Endothelial cell of umbilical vein (primary cell): ENCODE results near the gene PLSCR1. TPM values are rescaled to one million over a fixed set of nuclear protein-coding genes. Genes with fewer than 3 reads are reported as not detected.

Experiments
- BruUV-seq: library from RNA; stranded (reverse); fragments of 400-500 nt; replicated peaks from 2 replicates; lab custom pipeline; 2021; lab: Mats Ljungman, UMichigan
- CTCF ChIA-PET: fragments of 300-600, 350-600 bp; sonication (Branson Sonifier 250); formaldehyde crosslinking; loops from one replicate; lab custom pipeline; 2021; ENCODE audit warnings: antibody characterized with exemption, inconsistent platforms; lab: Charles Lee
- POLR2A ChIA-PET: fragments of 300-600, 350-600 bp; sonication (Branson Sonifier 250); formaldehyde crosslinking; loops from one replicate; lab custom pipeline; 2021; ENCODE audit warnings: antibody characterized with exemption, inconsistent platforms; lab: Charles Lee
- DNase-seq: peaks from one replicate; pipeline ENCODE4 v3.0.0-alpha.2; 2011; ENCODE audit warnings: low read depth, low spot score
- FAIRE-seq: peaks from 2 replicates; lab custom pipeline; 2011; peaks lifted over from hg19 to GRCh38; lab: Jason Lieb, UNC
- H2AFZ ChIP-seq: 2 replicates; pipeline ENCODE4 v1.6.0; 2012; ENCODE audit warnings: low read depth, low read length, control low read depth, inconsistent platforms
- H3K27ac ChIP-seq: 2 replicates; pipeline ENCODE4 v1.5.1; 2011; ENCODE audit warnings: low read depth, mild to moderate bottlenecking, control low read depth, low read length, moderate library complexity; ENCODE audit not compliant: insufficient read depth
- H3K27me3 ChIP-seq, 2 experiments: 2 replicates each; pipeline versions ENCODE4 v1.6.0 to v1.6.1; 2011; ENCODE audit warnings: low read length in 2 of 2, mixed read lengths in 1 of 2; ENCODE audit not compliant: control insufficient read depth in 2 of 2, insufficient read depth in 2 of 2
- H3K36me3 ChIP-seq, 2 experiments: 2 replicates in 1 of 2; 3 replicates in 1 of 2; pipeline ENCODE4 v1.5.1; 2011; ENCODE audit warnings: low read length in 2 of 2, mild to moderate bottlenecking in 1 of 2, moderate library complexity in 1 of 2; ENCODE audit not compliant: control insufficient read depth in 2 of 2, insufficient read depth in 2 of 2; ENCODE audit errors: extremely low read depth in 1 of 2
- H3K4me1 ChIP-seq: 3 replicates; pipeline ENCODE4 v1.5.1; 2011; ENCODE audit warnings: mild to moderate bottlenecking, low read length; ENCODE audit not compliant: control insufficient read depth, insufficient read depth; ENCODE audit errors: extremely low read depth
- H3K4me2 ChIP-seq: 2 replicates; pipeline ENCODE4 v1.6.1; 2011; ENCODE audit warnings: low read length, control low read depth, mixed read lengths; ENCODE audit not compliant: insufficient read depth
- H3K4me3 ChIP-seq, 3 experiments: fragments of 200-600 bp in 1 of 3; sonication (generic), shearing (Covaris generic) in 1 of 3; replicated peaks in 1 of 3; 2 replicates each; pipeline ENCODE4 v1.5.1; 2011 to 2016; ENCODE audit warnings: control low read depth in 3 of 3, low read length in 3 of 3, mild to moderate bottlenecking in 2 of 3, inconsistent platforms in 1 of 3, low read depth in 1 of 3, moderate library complexity in 1 of 3; ENCODE audit not compliant: insufficient read depth in 1 of 3
- H3K79me2 ChIP-seq: 2 replicates; pipeline ENCODE4 v1.6.0; 2012; ENCODE audit warnings: low read length, inconsistent platforms; ENCODE audit not compliant: control insufficient read depth, insufficient read depth
- H3K9ac ChIP-seq: replicated peaks from 2 replicates; pipeline ENCODE3; 2011; ENCODE audit warnings: low read length, control low read depth; ENCODE audit not compliant: insufficient read depth; ENCODE audit errors: extremely low read depth
- H3K9me1 ChIP-seq: replicated peaks from 3 replicates; pipeline ENCODE4 v1.6.0; 2011; ENCODE audit warnings: mild to moderate bottlenecking, low read length; ENCODE audit not compliant: control insufficient read depth, insufficient read depth; ENCODE audit errors: extremely low read depth
- H3K9me3 ChIP-seq: replicated peaks from 2 replicates; pipeline ENCODE4 v1.5.1; 2012; ENCODE audit warnings: low read length, inconsistent platforms; ENCODE audit not compliant: control insufficient read depth, insufficient read depth
- H4K20me1 ChIP-seq: replicated peaks from 2 replicates; pipeline ENCODE3; 2011; ENCODE audit warnings: mild to moderate bottlenecking, low read length; ENCODE audit not compliant: control insufficient read depth, insufficient read depth; ENCODE audit errors: extremely low read depth
- CTCF ChIP-seq, 2 donors: IDR thresholded peaks; 1 replicate in 1 of 2; 2 replicates in 1 of 2; pipeline ENCODE4 v1.5.1; 2011; ENCODE audit warnings: low read length in 2 of 2, mild to moderate bottlenecking in 2 of 2, moderate library complexity in 2 of 2, control low read depth in 1 of 2, inconsistent platforms in 1 of 2, low read depth in 1 of 2; ENCODE audit not compliant: insufficient read depth in 1 of 2; ENCODE audit errors: extremely low read depth in 1 of 2
- EZH2 ChIP-seq: IDR thresholded peaks from 2 replicates; pipeline ENCODE4 v1.6.1; 2012; ENCODE audit warnings: borderline replicate concordance, low read depth, mild to moderate bottlenecking, moderate library complexity, low read length, inconsistent platforms; ENCODE audit not compliant: severe bottlenecking
- FOS ChIP-seq: IDR thresholded peaks from 2 replicates; pipeline ENCODE4 v1.6.1; 2011; ENCODE audit warnings: mild to moderate bottlenecking, low read length, moderate library complexity, borderline replicate concordance; ENCODE audit not compliant: insufficient read depth
- GATA2 ChIP-seq: IDR thresholded peaks from 2 replicates; pipeline ENCODE4 v1.7.0; 2011; ENCODE audit warnings: low read depth, mild to moderate bottlenecking, moderate library complexity, mixed read lengths, low read length; ENCODE audit not compliant: insufficient read length, insufficient read depth
- JUN ChIP-seq: IDR thresholded peaks from 2 replicates; pipeline ENCODE4 v1.6.1; 2011; ENCODE audit warnings: borderline replicate concordance, low read depth; ENCODE audit not compliant: insufficient read length, insufficient read depth
- MAX ChIP-seq: IDR thresholded peaks from 2 replicates; pipeline ENCODE4 v1.6.1; 2011; ENCODE audit not compliant: insufficient read depth, insufficient read length
- MYC ChIP-seq: IDR thresholded peaks from one replicate; pipeline ENCODE4 v1.6.1; 2011; ENCODE audit warnings: mild to moderate bottlenecking, low read depth, low read length
- POLR2A ChIP-seq: IDR thresholded peaks from 2 replicates; pipeline ENCODE4 v1.6.1; 2012; ENCODE audit warnings: low read depth, mild to moderate bottlenecking, control low read depth, low read length
- POLR2AphosphoS5 ChIP-seq: IDR thresholded peaks from 2 replicates; pipeline ENCODE4 v1.6.1; 2012; ENCODE audit warnings: low read depth, mild to moderate bottlenecking, control low read depth, low read length, moderate library complexity; ENCODE audit not compliant: insufficient read depth
- dilution Hi-C: fragments of 300-500 bp; cut with MboI; formaldehyde crosslinking; loops from one replicate; pipeline ENCODE4 v1.15.0; 2019; ENCODE audit warnings: low sequenced_read_pairs; ENCODE audit not compliant: extremely low pct_ligation_motif_present
- intact Hi-C: fragments of 100-400 bp; cut with micrococcal nuclease; formaldehyde crosslinking; loops from one replicate; pipeline ENCODE4 v1.10.0; 2022
- polyA plus RNA-seq, 4 experiments: library from polyadenylated mRNA; depleted of rRNA in 3 of 4; stranded (reverse) in 3 of 4; unstranded in 1 of 4; fragments of >200 nt; gene quantifications; 2 replicates each; pipeline versions ENCODE4 v1.2.1 to v1.2.3, GENCODE V29; 2011 to 2012; ENCODE audit warnings: missing spikeins in 1 of 4
- total RNA-seq: library from RNA; stranded (reverse); gene quantifications from 2 replicates; pipeline ENCODE4 v1.2.3, GENCODE V29; 2021

Gene PLSCR1
- total and polyA plus RNA-seq, 2 donors (not counting 3 experiments of a cell fraction or from before 2014, with no cell fraction given), result 53.2 to 78.7 TPM

GRCh38 chr3:146559388-146559787, 15.0 kb upstream of the PLSCR1 start:
- Histone ChIP-seq H3K9me3 (no peaks in the 10 kb centered on the region), H3K27ac (no peak overlapping the region), H3K4me2 (no peak overlapping the region), H3K79me2 (no peaks in the 10 kb centered on the region), H4K20me1 (no peaks in the 10 kb centered on the region), H2AFZ (no peak overlapping the region), H3K4me3 (no peak overlapping the region), H3K27me3 (no peaks in the 10 kb centered on the region), H3K9ac (no peak overlapping the region), H3K4me1 (no peaks in the 10 kb centered on the region), H3K9me1 (no peaks in the 10 kb centered on the region), H3K36me3 (no peaks in the 10 kb centered on the region)
- intact Hi-C loops, result no loop called here
- FAIRE-seq (no peak), DNase-seq (no peak)
- TF ChIP-seq GATA2 (no peak), CTCF (IDR thresholded peaks at IDR 0.05; ENCODE audit: extremely low read depth in 1 of 2, insufficient read depth in 1 of 2, low read depth in 1 of 2, low read length in 2 of 2) (no peak), MAX (no peak), POLR2AphosphoS5 (no peak), POLR2A (no peak), JUN (no peak), FOS (no peak), EZH2 (no peak), MYC (no peak)
- dilution Hi-C loops, result no loop called here
- BruUV-seq, result no TSS peak
- ChIA-PET POLR2A (no interaction called here), CTCF (no interaction called here)
